Coronary artery (tissue), 2 donors: ENCODE data around the gene TARBP1.
A peak's percentile ranks its signal among the peaks of the same experiment; 100 is the strongest.
"Not testable (repeated sequence)": the region's sequence is repeated elsewhere in the genome, so short reads cannot be mapped to it uniquely, and the experiment has no call there.

ENCODE experiments used
- DNase-seq: peaks from one replicate; pipeline ENCODE4 v3.0.0-alpha.2; 2017; ENCODE audit warnings: low spot score
- H3K27ac ChIP-seq, 2 donors: fragments of 200-600 bp; sonication (generic); one replicate each; pipeline ENCODE4 v1.5.1; 2016 to 2019
- H3K4me3 ChIP-seq: fragments of 200-600 bp; sonication (generic); 2 replicates; pipeline ENCODE4 v1.5.1; 2016; ENCODE audit warnings: mild to moderate bottlenecking, moderate library complexity
- CTCF ChIP-seq: fragments of 200-600 bp; sonication (generic); IDR thresholded peaks from one replicate; pipeline ENCODE4 v1.5.1; 2019; ENCODE audit warnings: antibody characterized with exemption

Gene TARBP1

GRCh38 chr1:234520908-234521817 lies 42.2 kb upstream of the TARBP1 start:
- DNase-seq, result no peak
- no peak for TF ChIP-seq CTCF
- H3K27ac ChIP-seq, result peak overlapping the region in 1 of 2 donors; percentile 13
- H3K4me3 ChIP-seq, result no peak overlapping the region

GRCh38 chr1:234519506-234519905 lies 40.5 kb upstream of the TARBP1 start:
- DNase-seq, result no peak
- Histone ChIP-seq H3K4me3 (no peak overlapping the region), H3K27ac (no peak overlapping the region)
- TF ChIP-seq CTCF, result no peak

GRCh38 chr1:234518876-234519275 lies 39.9 kb upstream of the TARBP1 start:
- no peak overlapping the region for H3K27ac ChIP-seq
- no peak for DNase-seq
- no peak overlapping the region for H3K4me3 ChIP-seq
- no peak for TF ChIP-seq CTCF

GRCh38 chr1:234518086-234518485 lies 39.1 kb upstream of the TARBP1 start:
- H3K27ac ChIP-seq, result peak overlapping the region in 1 of 2 donors; percentile 28
- not testable (repeated sequence) for DNase-seq, H3K4me3 ChIP-seq

GRCh38 chr1:234517110-234517802 lies 38.3 kb upstream of the TARBP1 start:
- Histone ChIP-seq H3K27ac (peak overlapping the region in 1 of 2 donors; percentile 28), H3K4me3 (no peak overlapping the region)
- TF ChIP-seq CTCF, result no peak
- DNase-seq, result no peak

GRCh38 chr1:234515821-234516241 lies 36.9 kb upstream of the TARBP1 start:
- Histone ChIP-seq H3K4me3 (no peak overlapping the region), H3K27ac (peak overlapping the region; percentile 24 to 50)
- no peak for DNase-seq
- TF ChIP-seq CTCF, result no peak

GRCh38 chr1:234515411-234515810 lies 36.4 kb upstream of the TARBP1 start:
- DNase-seq, result no peak
- no peak for TF ChIP-seq CTCF
- Histone ChIP-seq H3K27ac (peak overlapping the region; percentile 24 to 50), H3K4me3 (no peak overlapping the region)
